Measurements from ENCODE around the gene EOMES.

- TF ChIP-seq, protein P1, sequence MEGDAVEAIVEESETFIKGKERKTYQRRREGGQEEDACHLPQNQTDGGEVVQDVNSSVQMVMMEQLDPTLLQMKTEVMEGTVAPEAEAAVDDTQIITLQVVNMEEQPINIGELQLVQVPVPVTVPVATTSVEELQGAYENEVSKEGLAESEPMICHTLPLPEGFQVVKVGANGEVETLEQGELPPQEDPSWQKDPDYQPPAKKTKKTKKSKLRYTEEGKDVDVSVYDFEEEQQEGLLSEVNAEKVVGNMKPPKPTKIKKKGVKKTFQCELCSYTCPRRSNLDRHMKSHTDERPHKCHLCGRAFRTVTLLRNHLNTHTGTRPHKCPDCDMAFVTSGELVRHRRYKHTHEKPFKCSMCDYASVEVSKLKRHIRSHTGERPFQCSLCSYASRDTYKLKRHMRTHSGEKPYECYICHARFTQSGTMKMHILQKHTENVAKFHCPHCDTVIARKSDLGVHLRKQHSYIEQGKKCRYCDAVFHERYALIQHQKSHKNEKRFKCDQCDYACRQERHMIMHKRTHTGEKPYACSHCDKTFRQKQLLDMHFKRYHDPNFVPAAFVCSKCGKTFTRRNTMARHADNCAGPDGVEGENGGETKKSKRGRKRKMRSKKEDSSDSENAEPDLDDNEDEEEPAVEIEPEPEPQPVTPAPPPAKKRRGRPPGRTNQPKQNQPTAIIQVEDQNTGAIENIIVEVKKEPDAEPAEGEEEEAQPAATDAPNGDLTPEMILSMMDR (IDR thresholded peaks at IDR 0.05): peak in 1 of 5 experiments; percentile 13
- no peak for TF ChIP-seq POLR2A (IDR thresholded peaks at IDR 0.05)
- no peak for TF ChIP-seq EP300 (IDR thresholded peaks at IDR 0.05)
Measured at GRCh38 chr3:27728195-27729087, 6.3 kb upstream of the EOMES start.
